Parathyroid adenoma (tissue), 2 donors: Measurements from ENCODE around the gene ADGRL4.
A peak's percentile ranks its signal among the peaks of the same experiment; 100 is the strongest.

ENCODE experiments used
- H2AFZ ChIP-seq: fragments of 300-600 bp; sonication (generic); one replicate; pipeline ENCODE4 v1.7.0; 2017; ENCODE audit warnings: antibody characterized with exemption, mild to moderate bottlenecking
- H3K27ac ChIP-seq: fragments of 300-600 bp; sonication (generic); one replicate; pipeline ENCODE4 v1.7.0; 2017
- H3K27me3 ChIP-seq: fragments of 300-600 bp; sonication (generic); one replicate; pipeline ENCODE4 v1.7.0; 2017; ENCODE audit warnings: low read length; ENCODE audit not compliant: control insufficient read depth, insufficient read depth
- H3K36me3 ChIP-seq: fragments of 300-600 bp; sonication (generic); one replicate; pipeline ENCODE4 v1.7.0; 2017; ENCODE audit warnings: low read length; ENCODE audit not compliant: control insufficient read depth, insufficient read depth
- H3K4me1 ChIP-seq: fragments of 300-600 bp; sonication (generic); one replicate; pipeline ENCODE4 v1.7.0; 2017; ENCODE audit warnings: control low read depth
- H3K4me2 ChIP-seq: fragments of 300-600 bp; sonication (generic); one replicate; pipeline ENCODE4 v1.7.0; 2017; ENCODE audit warnings: low read length
- H3K4me3 ChIP-seq: fragments of 300-600 bp; sonication (generic); one replicate; pipeline ENCODE4 v1.7.0; 2017; ENCODE audit warnings: low read depth, low read length
- H3K79me2 ChIP-seq: fragments of 300-600 bp; sonication (generic); one replicate; pipeline ENCODE4 v1.7.0; 2017; ENCODE audit warnings: control low read depth
- H3K9ac ChIP-seq: fragments of 300-600 bp; sonication (generic); one replicate; pipeline ENCODE4 v1.7.0; 2017; ENCODE audit warnings: mild to moderate bottlenecking
- H3K9me3 ChIP-seq: fragments of 300-600 bp; sonication (generic); one replicate; pipeline ENCODE4 v1.7.0; 2017; ENCODE audit warnings: low read length; ENCODE audit not compliant: control insufficient read depth
- CTCF ChIP-seq: fragments of 300-600 bp; sonication (generic); IDR thresholded peaks from one replicate; pipeline ENCODE4 v1.7.0; 2017; ENCODE audit warnings: antibody characterized with exemption, mild to moderate bottlenecking
- donor health status: primary hyperparathyroidism.

The ADGRL4 gene

DNA sequence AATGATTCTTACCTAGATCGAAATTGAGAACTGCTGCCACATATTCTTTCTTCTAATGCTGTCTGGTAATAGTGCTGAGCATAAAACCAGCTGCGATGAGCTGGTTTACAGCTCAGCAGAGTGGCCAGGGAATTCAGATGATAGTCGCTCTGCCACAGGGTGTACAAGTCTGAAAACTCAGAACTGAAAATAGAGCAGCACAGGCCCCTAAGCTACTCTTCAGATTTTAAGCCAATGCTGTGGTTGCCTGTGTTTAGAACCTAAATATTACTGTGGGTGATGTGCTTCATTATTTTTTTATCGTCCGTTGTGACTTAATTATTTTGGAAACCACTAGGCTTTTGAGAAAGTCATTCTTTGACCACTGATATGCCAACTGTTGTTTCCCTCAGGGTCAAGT lies 152.0 kb downstream of the ADGRL4 start:
- Histone ChIP-seq H3K27ac (no peak overlapping the region), H3K4me2 (no peak overlapping the region), H3K79me2 (no peaks in the 10 kb centered on the region), H3K9ac (no peak overlapping the region), H2AFZ (no peak overlapping the region), H3K9me3 (no peaks in the 10 kb centered on the region), H3K36me3 (no peaks in the 10 kb centered on the region), H3K27me3 (no peaks in the 10 kb centered on the region), H3K4me3 (no peak overlapping the region), H3K4me1 (no peaks in the 10 kb centered on the region)
- TF ChIP-seq CTCF = no peak

- H2AFZ ChIP-seq = no peak overlapping the region
- H3K4me3 ChIP-seq = no peak overlapping the region
- H3K4me2 ChIP-seq = no peak overlapping the region
- H3K27ac ChIP-seq = no peak overlapping the region
- TF ChIP-seq CTCF = no peak
- no peaks in the 10 kb centered on the region for H3K9me3 ChIP-seq
- H3K36me3 ChIP-seq = no peaks in the 10 kb centered on the region
- no peaks in the 10 kb centered on the region for H3K27me3 ChIP-seq
- no peaks in the 10 kb centered on the region for H3K79me2 ChIP-seq
- no peaks in the 10 kb centered on the region for H3K4me1 ChIP-seq
- no peak overlapping the region for H3K9ac ChIP-seq
Measured at GRCh38 chr1:78843546-78843945, 163.0 kb downstream of the ADGRL4 start.

GRCh38 chr1:78843111-78843510 lies 163.4 kb downstream of the ADGRL4 start:
- H3K27me3 ChIP-seq = no peaks in the 10 kb centered on the region
- no peaks in the 10 kb centered on the region for H3K4me1 ChIP-seq
- H3K4me2 ChIP-seq = no peak overlapping the region
- no peak overlapping the region for H3K4me3 ChIP-seq
- TF ChIP-seq CTCF = no peak
- H3K27ac ChIP-seq = no peak overlapping the region
- H3K9me3 ChIP-seq = no peaks in the 10 kb centered on the region
- no peak overlapping the region for H2AFZ ChIP-seq
- H3K79me2 ChIP-seq = no peaks in the 10 kb centered on the region
- H3K9ac ChIP-seq = no peak overlapping the region
- H3K36me3 ChIP-seq = no peaks in the 10 kb centered on the region

- H3K9me3 ChIP-seq = no peaks in the 10 kb centered on the region
- H3K9ac ChIP-seq = no peak overlapping the region
- H3K79me2 ChIP-seq = no peaks in the 10 kb centered on the region
- TF ChIP-seq CTCF = no peak
- peak overlapping the region; percentile 31 for H3K4me2 ChIP-seq
- no peaks in the 10 kb centered on the region for H3K4me1 ChIP-seq
- H3K36me3 ChIP-seq = no peaks in the 10 kb centered on the region
- H2AFZ ChIP-seq = no peak overlapping the region
- no peaks in the 10 kb centered on the region for H3K27me3 ChIP-seq
- no peak overlapping the region for H3K27ac ChIP-seq
- no peak overlapping the region for H3K4me3 ChIP-seq
Measured at GRCh38 chr1:78840453-78841271, 165.9 kb downstream of the ADGRL4 start.
